H1 (cell line): ENCODE measurements around the gene AGTR1. TPM values are rescaled to one million over a fixed set of nuclear protein-coding genes. Genes with fewer than 3 reads are reported as not detected.

Experiments
- CTCF ChIA-PET: fragments of 300-600 bp; sonication (Branson Sonifier 250); formaldehyde crosslinking; loops from one replicate; lab custom pipeline; 2021; ENCODE audit not compliant: partially characterized antibody; lab: Charles Lee
- POLR2A ChIA-PET: fragments of 300-600 bp; sonication (Branson Sonifier 250); formaldehyde crosslinking; loops from one replicate; lab custom pipeline; 2021; ENCODE audit warnings: inconsistent platforms; ENCODE audit not compliant: partially characterized antibody; lab: Charles Lee
- DNase-seq, 2 experiments: peaks; one replicate each; pipeline versions ENCODE4 v3.0.0 to v3.0.0-alpha.2; 2010 to 2022; ENCODE audit warnings: low spot score in 2 of 2, low read depth in 1 of 2, mixed read lengths in 1 of 2
- FAIRE-seq: peaks from 2 replicates; lab custom pipeline; 2011; peaks lifted over from hg19 to GRCh38; lab: Jason Lieb, UNC
- H2AFZ ChIP-seq: 2 replicates; pipeline ENCODE4 v1.8.1; 2012; ENCODE audit warnings: low read length, inconsistent platforms
- H2AK5ac ChIP-seq: 2 replicates; pipeline ENCODE4 v1.6.1; 2013; ENCODE audit warnings: low read depth, low read length
- H2BK120ac ChIP-seq: replicated peaks from 2 replicates; pipeline ENCODE3; 2013; ENCODE audit warnings: low read depth, low read length, inconsistent platforms
- H2BK12ac ChIP-seq: 2 replicates; pipeline ENCODE4 v1.6.1; 2013; ENCODE audit warnings: low read depth, low read length
- H2BK15ac ChIP-seq: 2 replicates; pipeline ENCODE4 v1.6.1; 2013; ENCODE audit warnings: low read length
- H2BK20ac ChIP-seq: 2 replicates; pipeline ENCODE4 v1.6.1; 2013; ENCODE audit warnings: low read length
- H2BK5ac ChIP-seq: 2 replicates; pipeline ENCODE4 v1.6.1; 2013; ENCODE audit warnings: low read depth, low read length
- H3K14ac ChIP-seq: 2 replicates; pipeline ENCODE4 v1.6.1; 2013; ENCODE audit warnings: inconsistent platforms; ENCODE audit not compliant: insufficient read length
- H3K18ac ChIP-seq: 2 replicates; pipeline ENCODE4 v1.6.1; 2013; ENCODE audit warnings: low read length; ENCODE audit errors: extremely low read depth
- H3K23ac ChIP-seq: 2 replicates; pipeline ENCODE4 v1.6.1; 2013; ENCODE audit warnings: inconsistent platforms; ENCODE audit not compliant: insufficient read length
- H3K23me2 ChIP-seq: 2 replicates; pipeline ENCODE4 v1.6.1; 2013; ENCODE audit warnings: low read depth, low read length
- H3K27ac ChIP-seq: 2 replicates; pipeline ENCODE4 v1.6.1; 2011; ENCODE audit warnings: low read depth, low read length, inconsistent platforms
- H3K27me3 ChIP-seq, 4 experiments: replicated peaks in 1 of 4; 1 replicate in 1 of 4; 2 replicates in 3 of 4; pipeline versions ENCODE4 v1.6.1 to v1.8.1; 2011 to 2013; ENCODE audit warnings: low read length in 3 of 4, mild to moderate bottlenecking in 3 of 4, inconsistent platforms in 2 of 4, mixed read lengths in 2 of 4, moderate library complexity in 1 of 4; ENCODE audit not compliant: control insufficient read depth in 3 of 4, insufficient read depth in 3 of 4; ENCODE audit errors: extremely low read depth in 1 of 4
- H3K36me3 ChIP-seq, 4 experiments: 2 replicates each; pipeline versions ENCODE4 v1.6.1 to v1.8.1; 2011 to 2013; ENCODE audit warnings: mild to moderate bottlenecking in 4 of 4, low read length in 3 of 4, moderate library complexity in 2 of 4, control low read depth in 1 of 4, inconsistent platforms in 1 of 4; ENCODE audit not compliant: insufficient read depth in 4 of 4, control insufficient read depth in 2 of 4
- H3K4ac ChIP-seq: replicated peaks from 2 replicates; pipeline ENCODE3; 2013; ENCODE audit warnings: low read length, low read depth, mixed read lengths, inconsistent platforms; ENCODE audit not compliant: insufficient read length
- H3K4me1 ChIP-seq, 4 experiments: replicated peaks in 1 of 4; 1 replicate in 1 of 4; 2 replicates in 3 of 4; pipeline versions ENCODE4 v1.6.1 to v1.8.1; 2011 to 2013; ENCODE audit warnings: low read length in 3 of 4, inconsistent platforms in 2 of 4, mixed read lengths in 1 of 4; ENCODE audit not compliant: insufficient read depth in 4 of 4, control insufficient read depth in 3 of 4
- H3K4me2 ChIP-seq, 2 experiments: 2 replicates each; pipeline versions ENCODE4 v1.6.1 to v1.8.1; 2011 to 2013; ENCODE audit warnings: low read depth in 2 of 2, low read length in 2 of 2, control low read depth in 1 of 2, inconsistent platforms in 1 of 2, mild to moderate bottlenecking in 1 of 2; ENCODE audit not compliant: insufficient read depth in 1 of 2
- H3K4me3 ChIP-seq, 4 experiments: fragments of 200-600, 300-600 bp in 1 of 4; sonication (generic), shearing (Covaris generic), sonication (Bioruptor Twin) in 1 of 4; 2 replicates each; pipeline versions ENCODE4 v1.5.1 to v1.8.1; 2011 to 2016; ENCODE audit warnings: low read length in 4 of 4, low read depth in 3 of 4, control low read depth in 2 of 4, inconsistent platforms in 2 of 4, mild to moderate bottlenecking in 2 of 4, mixed read lengths in 1 of 4, moderate library complexity in 1 of 4; ENCODE audit not compliant: insufficient read depth in 2 of 4; ENCODE audit errors: extremely low read depth in 1 of 4
- H3K56ac ChIP-seq: replicated peaks from 2 replicates; pipeline ENCODE3; 2013; ENCODE audit warnings: low read depth, mild to moderate bottlenecking, mixed read lengths, low read length, inconsistent platforms; ENCODE audit not compliant: insufficient read length
- H3K79me1 ChIP-seq: 2 replicates; pipeline ENCODE4 v1.6.1; 2013; ENCODE audit warnings: low read depth, low read length, control low read depth
- H3K79me2 ChIP-seq, 2 experiments: 2 replicates each; pipeline versions ENCODE4 v1.6.1 to v1.8.1; 2012 to 2013; ENCODE audit warnings: low read length in 2 of 2, mild to moderate bottlenecking in 2 of 2, inconsistent platforms in 1 of 2; ENCODE audit not compliant: insufficient read depth in 2 of 2, control insufficient read depth in 1 of 2
- H3K9ac ChIP-seq, 4 experiments: replicated peaks in 1 of 4; 1 replicate in 1 of 4; 2 replicates in 3 of 4; pipeline versions ENCODE4 v1.6.1 to v1.8.1; 2011 to 2013; ENCODE audit warnings: low read depth in 3 of 4, low read length in 3 of 4, control low read depth in 2 of 4, mild to moderate bottlenecking in 2 of 4, moderate library complexity in 2 of 4, inconsistent platforms in 1 of 4; ENCODE audit errors: extremely low read depth in 1 of 4
- H3K9me3 ChIP-seq, 2 experiments: 2 replicates each; pipeline versions ENCODE4 v1.6.1 to v1.8.1; 2012 to 2013; ENCODE audit warnings: mild to moderate bottlenecking in 2 of 2, moderate library complexity in 2 of 2, control low read depth in 1 of 2, inconsistent platforms in 1 of 2, low read depth in 1 of 2, low read length in 1 of 2, mixed read lengths in 1 of 2; ENCODE audit not compliant: insufficient read depth in 2 of 2
- H4K20me1 ChIP-seq, 2 experiments: replicated peaks in 1 of 2; 2 replicates each; pipeline versions ENCODE3 to v1.8.1; 2011 to 2013; ENCODE audit warnings: inconsistent platforms in 2 of 2, low read length in 2 of 2, mild to moderate bottlenecking in 1 of 2; ENCODE audit not compliant: insufficient read depth in 2 of 2, control insufficient read depth in 1 of 2
- H4K5ac ChIP-seq: 2 replicates; pipeline ENCODE4 v1.6.1; 2013; ENCODE audit warnings: low read length, low read depth, mixed read lengths, inconsistent platforms; ENCODE audit not compliant: insufficient read length
- H4K8ac ChIP-seq: 2 replicates; pipeline ENCODE4 v1.8.0; 2013; ENCODE audit warnings: mild to moderate bottlenecking, moderate library complexity, low read length, inconsistent platforms; ENCODE audit not compliant: insufficient read depth; ENCODE audit errors: extremely low read depth
- H4K91ac ChIP-seq: replicated peaks from 2 replicates; pipeline ENCODE3; 2013; ENCODE audit warnings: low read length, mixed read lengths, inconsistent platforms; ENCODE audit not compliant: insufficient read length
- BCL11A ChIP-seq, 2 experiments: IDR thresholded peaks; one replicate each; pipeline ENCODE4 v1.6.1; 2011; ENCODE audit warnings: low read depth in 2 of 2, low read length in 2 of 2, mild to moderate bottlenecking in 2 of 2
- BRCA1 ChIP-seq: IDR thresholded peaks from 2 replicates; pipeline ENCODE4 v1.6.1; 2012; ENCODE audit warnings: low read depth, low read length, improper control_type of control experiment
- CHD2 ChIP-seq: IDR thresholded peaks from 2 replicates; pipeline ENCODE4 v1.6.1; 2012; ENCODE audit warnings: low read length, improper control_type of control experiment
- EP300 ChIP-seq, 2 experiments: IDR thresholded peaks; 1 replicate in 1 of 2; 2 replicates in 1 of 2; pipeline ENCODE4 v1.6.1; 2011 to 2012; ENCODE audit warnings: low read depth in 2 of 2, low read length in 2 of 2, mild to moderate bottlenecking in 2 of 2, borderline replicate concordance in 1 of 2, inconsistent platforms in 1 of 2, moderate library complexity in 1 of 2
- KDM4A ChIP-seq: IDR thresholded peaks from one replicate; pipeline ENCODE4 v1.7.1; 2012; ENCODE audit warnings: low read depth, mild to moderate bottlenecking, moderate library complexity, low read length, inconsistent platforms; ENCODE audit not compliant: severe bottlenecking
- PHF8 ChIP-seq: fragments of 200-600 bp; sonication (generic); conservative IDR thresholded peaks from 2 replicates; pipeline ENCODE4 v1.7.1; 2012; ENCODE audit warnings: low read depth, mild to moderate bottlenecking, inconsistent platforms, low read length, moderate library complexity
- RBBP5 ChIP-seq: IDR thresholded peaks from 2 replicates; pipeline ENCODE4 v1.7.1; 2012; ENCODE audit warnings: low read depth, mild to moderate bottlenecking, inconsistent platforms, low read length, moderate library complexity, borderline replicate concordance
- SIN3A ChIP-seq, 2 experiments: IDR thresholded peaks in 1 of 2; conservative IDR thresholded peaks in 1 of 2; 2 replicates each; pipeline ENCODE4 v1.6.1; 2011 to 2012; ENCODE audit warnings: low read length in 2 of 2, improper control_type of control experiment in 1 of 2, low read depth in 1 of 2, mild to moderate bottlenecking in 1 of 2
- SIX5 ChIP-seq: IDR thresholded peaks from 2 replicates; pipeline ENCODE4 v1.6.1; 2011; ENCODE audit warnings: mild to moderate bottlenecking, low read depth, low read length
- TBP ChIP-seq: IDR thresholded peaks from 2 replicates; pipeline ENCODE4 v1.6.1; 2011; ENCODE audit warnings: low read depth, low read length, improper control_type of control experiment
- TEAD4 ChIP-seq: IDR thresholded peaks from 2 replicates; pipeline ENCODE4 v1.6.1; 2012; ENCODE audit warnings: low read depth, low read length, inconsistent platforms, mixed read lengths
- WGBS, 2 experiments: shearing (Covaris generic) in 1 of 2; methylation state at CpG; one replicate each; pipeline versions ENCODE4 v1.1.6 to v1.1.7; 2013 to 2015; ENCODE audit warnings: low lambda C conversion rate in 2 of 2, mixed read lengths in 2 of 2, inconsistent platforms in 1 of 2, low coverage in 1 of 2, missing lambda C conversion rate in 1 of 2; ENCODE audit not compliant: insufficient replicate concordance in 2 of 2, insufficient coverage in 1 of 2, insufficient read length in 1 of 2; ENCODE audit errors: extremely low coverage in 1 of 2, missing lambda C conversion rate in 1 of 2; 5-methylcytosine and 5-hydroxymethylcytosine counted together
- polyA plus RNA-seq, 7 experiments: library from polyadenylated mRNA; depleted of rRNA in 3 of 7; stranded (reverse) in 5 of 7; unstranded in 2 of 7; fragments of >200 nt in 5 of 7; fragments of 200-250 nt in 2 of 7; gene quantifications; 1 replicate in 5 of 7; 2 replicates in 1 of 7; 4 replicates in 1 of 7; pipeline versions ENCODE4 v1.2.1 to v1.2.3, GENCODE V29; 2011 to 2013; ENCODE audit warnings: missing spikeins in 2 of 7, mixed read lengths in 2 of 7
- total RNA-seq: library from RNA; stranded (reverse); fragmentation: NEBNext Ultra II Directional; extraction: Animal tissue kit (Norgen Biotek cat#: 25700); gene quantifications from 2 replicates; pipeline ENCODE4 v1.2.1, GENCODE V29; 2021
- TF ChIP-seq, protein P1 (sequence below), 3 experiments: IDR thresholded peaks; 1 replicate in 2 of 3; 2 replicates in 1 of 3; pipeline versions ENCODE4 v1.5.1 to v1.6.1; 2011; ENCODE audit warnings: low read length in 3 of 3, mild to moderate bottlenecking in 3 of 3, inconsistent platforms in 2 of 3, low read depth in 1 of 3, moderate library complexity in 1 of 3; ENCODE audit not compliant: insufficient read depth in 1 of 3; ENCODE audit errors: control extremely low read depth in 1 of 3

The AGTR1 gene
- total and polyA plus RNA-seq, 2 of the 8 experiments (the other 6 are each of a cell fraction or from before 2014, with no cell fraction given), result 0.03 TPM; not detected in 1

DNA sequence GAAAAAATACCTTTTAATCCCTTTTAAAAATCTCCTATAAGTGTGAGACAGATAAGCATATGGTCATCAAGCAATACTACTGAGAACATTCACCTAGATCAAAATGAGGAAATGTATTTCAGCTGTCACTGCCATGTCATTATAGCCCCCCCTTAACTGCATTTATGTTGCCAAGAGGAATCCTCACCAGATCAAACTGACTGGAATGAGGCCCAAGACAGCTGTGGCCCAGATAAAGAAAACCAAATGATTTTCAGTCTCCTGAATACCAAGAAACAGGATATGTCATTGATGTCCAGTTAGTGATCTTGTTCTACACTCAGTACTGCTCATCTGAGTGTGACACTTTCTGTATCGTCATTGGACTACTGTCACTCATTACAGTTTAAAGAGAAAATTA, 94.8 kb downstream of the AGTR1 start:
- Histone ChIP-seq H2BK120ac (no peak overlapping the region), H3K27ac (no peak overlapping the region), H3K23me2 (no peaks in the 10 kb centered on the region), H3K27me3 (no peaks in the 10 kb centered on the region), H3K4me1 (peaks cover 0 to 7% (median 0%) of the 10 kb centered on the region in 4 experiments; a peak in 1 of 7 replicates), H2AK5ac (no peak overlapping the region), H2BK20ac (no peak overlapping the region), H3K56ac (no peak overlapping the region), H4K5ac (no peak overlapping the region), H3K79me2 (no peaks in the 10 kb centered on the region), H2BK12ac (no peak overlapping the region), H3K36me3 (no peaks in the 10 kb centered on the region), H2BK5ac (no peak overlapping the region), H3K4me2 (no peak overlapping the region), H4K91ac (no peak overlapping the region), H2AFZ (no peak overlapping the region), H4K20me1 (no peaks in the 10 kb centered on the region), H3K9me3 (no peaks in the 10 kb centered on the region), H3K18ac (no peak overlapping the region), H3K4ac (no peak overlapping the region), H3K79me1 (no peaks in the 10 kb centered on the region), H3K9ac (no peak overlapping the region), H4K8ac (no peak overlapping the region), H3K4me3 (no peak overlapping the region), H3K14ac (no peak overlapping the region), H2BK15ac (no peak overlapping the region), H3K23ac (no peak overlapping the region)
- no peak for DNase-seq
- CTCF ChIA-PET, result interaction anchor here (1.2 kb wide), 1 partner anchor 152 kb away, joined by 3 read pairs; no protein-coding TSS in a partner anchor
- WGBS, 2 experiments, result 100% methylated on average over 1 of the region's 1 CpG; no CpG with 5 or more reads in 1 of the 2 experiments
- no peak for FAIRE-seq
- POLR2A ChIA-PET, result no interaction called here
- TF ChIP-seq KDM4A (no peak), EP300 (IDR thresholded peaks at IDR 0.05; ENCODE audit: borderline replicate concordance in 1 of 2, low read depth in 2 of 2, low read length in 2 of 2) (no peak), TBP (no peak), SIX5 (no peak), CHD2 (no peak), SIN3A (conservative IDR thresholded peaks at IDR 0.05 in 1 of 2, IDR thresholded peaks at IDR 0.05 in 1 of 2; ENCODE audit: low read depth in 1 of 2, low read length in 2 of 2) (no peak), BCL11A (IDR thresholded peaks at IDR 0.05; ENCODE audit: low read depth in 2 of 2, low read length in 2 of 2) (no peak), BRCA1 (no peak), TEAD4 (no peak), PHF8 (no peak), RBBP5 (no peak)
- TF ChIP-seq, protein P1, sequence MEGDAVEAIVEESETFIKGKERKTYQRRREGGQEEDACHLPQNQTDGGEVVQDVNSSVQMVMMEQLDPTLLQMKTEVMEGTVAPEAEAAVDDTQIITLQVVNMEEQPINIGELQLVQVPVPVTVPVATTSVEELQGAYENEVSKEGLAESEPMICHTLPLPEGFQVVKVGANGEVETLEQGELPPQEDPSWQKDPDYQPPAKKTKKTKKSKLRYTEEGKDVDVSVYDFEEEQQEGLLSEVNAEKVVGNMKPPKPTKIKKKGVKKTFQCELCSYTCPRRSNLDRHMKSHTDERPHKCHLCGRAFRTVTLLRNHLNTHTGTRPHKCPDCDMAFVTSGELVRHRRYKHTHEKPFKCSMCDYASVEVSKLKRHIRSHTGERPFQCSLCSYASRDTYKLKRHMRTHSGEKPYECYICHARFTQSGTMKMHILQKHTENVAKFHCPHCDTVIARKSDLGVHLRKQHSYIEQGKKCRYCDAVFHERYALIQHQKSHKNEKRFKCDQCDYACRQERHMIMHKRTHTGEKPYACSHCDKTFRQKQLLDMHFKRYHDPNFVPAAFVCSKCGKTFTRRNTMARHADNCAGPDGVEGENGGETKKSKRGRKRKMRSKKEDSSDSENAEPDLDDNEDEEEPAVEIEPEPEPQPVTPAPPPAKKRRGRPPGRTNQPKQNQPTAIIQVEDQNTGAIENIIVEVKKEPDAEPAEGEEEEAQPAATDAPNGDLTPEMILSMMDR (IDR thresholded peaks at IDR 0.05; ENCODE audit: control extremely low read depth in 1 of 3, insufficient read depth in 1 of 3, low read depth in 1 of 3, low read length in 3 of 3), result no peak
